IMR-90 (cell line): ENCODE data around the gene PXT1. TPM values are rescaled to one million over a fixed set of nuclear protein-coding genes. Genes with fewer than 3 reads are reported as not detected.
A peak's percentile ranks its signal among the peaks of the same experiment; 100 is the strongest.

Source experiments
- ATAC-seq: fragments of 200-7000 bp; cut with Tn5 transposase; 2 replicates; pipeline ENCODE4 v1.9.1; 2020; ENCODE audit warnings: low read depth, mild to moderate bottlenecking, moderate library complexity
- Bru-seq: library from RNA; stranded (reverse); fragments of 400-500 nt; gene quantifications from one replicate; lab custom pipeline; 2021; lab: Mats Ljungman, UMichigan
- BruChase-seq, 2 experiments: library from RNA; stranded (reverse); fragments of 400-500 nt; gene quantifications; one replicate each; lab custom pipeline; 2021; lab: Mats Ljungman, UMichigan
- BruUV-seq: library from RNA; stranded (reverse); fragments of 400-500 nt; replicated peaks from 2 replicates; lab custom pipeline; 2021; lab: Mats Ljungman, UMichigan
- CTCF ChIA-PET: fragments of 300-600 bp; formaldehyde crosslinking; extraction: SDS; loops from one replicate; lab custom pipeline; 2021; ENCODE audit warnings: antibody characterized with exemption; lab: Yijun Ruan, JAX
- POLR2A ChIA-PET: fragments of 300-600 bp; sonication (Branson Sonifier 250); formaldehyde crosslinking; loops from one replicate; lab custom pipeline; 2022; ENCODE audit warnings: antibody characterized with exemption; ENCODE audit not compliant: unreplicated experiment; lab: Charles Lee
- DNase-seq: peaks from one replicate; pipeline ENCODE4 v3.0.0; 2013
- H2AFZ ChIP-seq: replicated peaks from 2 replicates; pipeline ENCODE3; 2013; ENCODE audit warnings: low read length, mild to moderate bottlenecking; ENCODE audit not compliant: poor library complexity
- H2AK5ac ChIP-seq: 2 replicates; pipeline ENCODE4 v1.6.1; 2013; ENCODE audit warnings: low read depth, low read length, inconsistent platforms
- H2AK9ac ChIP-seq: replicated peaks from 2 replicates; pipeline ENCODE3; 2013; ENCODE audit warnings: mild to moderate bottlenecking, low read depth, low read length, moderate library complexity; ENCODE audit not compliant: poor library complexity
- H2BK120ac ChIP-seq: 2 replicates; pipeline ENCODE4 v1.6.1; 2013; ENCODE audit warnings: low read depth, low read length, inconsistent platforms
- H2BK15ac ChIP-seq: 3 replicates; pipeline ENCODE4 v1.6.1; 2013; ENCODE audit warnings: low read depth, low read length, inconsistent platforms
- H2BK20ac ChIP-seq: 2 replicates; pipeline ENCODE4 v1.6.1; 2013; ENCODE audit warnings: low read depth, mild to moderate bottlenecking, inconsistent platforms, low read length, moderate library complexity
- H2BK5ac ChIP-seq: 2 replicates; pipeline ENCODE4 v1.6.1; 2013; ENCODE audit warnings: mild to moderate bottlenecking, low read depth, low read length, inconsistent platforms; ENCODE audit not compliant: poor library complexity, severe bottlenecking
- H3K14ac ChIP-seq: replicated peaks from 2 replicates; pipeline ENCODE4 v1.6.1; 2013; ENCODE audit warnings: low read depth, low read length, inconsistent platforms
- H3K18ac ChIP-seq: 2 replicates; pipeline ENCODE4 v1.6.1; 2013; ENCODE audit warnings: low read depth, low read length, control low read depth
- H3K23ac ChIP-seq: 2 replicates; pipeline ENCODE4 v1.6.1; 2013; ENCODE audit warnings: low read depth, low read length, inconsistent platforms
- H3K27ac ChIP-seq: 2 replicates; pipeline ENCODE4 v1.5.1; 2013; ENCODE audit warnings: mild to moderate bottlenecking, control low read depth, low read length; ENCODE audit not compliant: insufficient read depth
- H3K27me3 ChIP-seq: 2 replicates; pipeline ENCODE4 v1.6.1; 2013; ENCODE audit warnings: low read length; ENCODE audit not compliant: control insufficient read depth, insufficient read depth
- H3K36me3 ChIP-seq: 2 replicates; pipeline ENCODE4 v1.6.1; 2013; ENCODE audit warnings: low read length, mixed read lengths; ENCODE audit not compliant: control insufficient read depth, insufficient read depth
- H3K4ac ChIP-seq: 2 replicates; pipeline ENCODE4 v1.6.1; 2013; ENCODE audit warnings: low read depth, low read length, inconsistent platforms
- H3K4me1 ChIP-seq: 2 replicates; pipeline ENCODE4 v1.6.1; 2013; ENCODE audit warnings: low read length, mixed read lengths; ENCODE audit not compliant: control insufficient read depth, insufficient read depth
- H3K4me2 ChIP-seq: 2 replicates; pipeline ENCODE4 v1.6.1; 2013; ENCODE audit warnings: low read depth, mild to moderate bottlenecking, control low read depth, low read length, moderate library complexity
- H3K4me3 ChIP-seq: 2 replicates; pipeline ENCODE4 v1.5.1; 2013; ENCODE audit warnings: low read depth, mild to moderate bottlenecking, control low read depth, low read length, moderate library complexity; ENCODE audit not compliant: insufficient read depth
- H3K56ac ChIP-seq: 2 replicates; pipeline ENCODE4 v1.6.1; 2013; ENCODE audit warnings: low read length, inconsistent platforms; ENCODE audit not compliant: insufficient read depth; ENCODE audit errors: extremely low read depth
- H3K79me1 ChIP-seq, 2 experiments: 2 replicates each; pipeline ENCODE4 v1.6.1; 2013; ENCODE audit warnings: low read length in 2 of 2, inconsistent platforms in 1 of 2, low read depth in 1 of 2
- H3K9ac ChIP-seq: 2 replicates; pipeline ENCODE4 v1.6.1; 2013; ENCODE audit warnings: low read depth, low read length, control low read depth
- H3K9me1 ChIP-seq: 2 replicates; pipeline ENCODE4 v1.6.1; 2013; ENCODE audit warnings: low read length, inconsistent platforms; ENCODE audit not compliant: insufficient read depth
- H3K9me3 ChIP-seq: 2 replicates; pipeline ENCODE4 v1.6.1; 2013; ENCODE audit warnings: low read length; ENCODE audit not compliant: control insufficient read depth, insufficient read depth
- H4K20me1 ChIP-seq: 2 replicates; pipeline ENCODE4 v1.6.1; 2013; ENCODE audit warnings: low read length, inconsistent platforms; ENCODE audit not compliant: insufficient read depth
- H4K5ac ChIP-seq: 2 replicates; pipeline ENCODE4 v1.6.1; 2013; ENCODE audit warnings: mild to moderate bottlenecking, low read depth, low read length, control low read depth
- H4K8ac ChIP-seq, 2 experiments: 2 replicates each; pipeline ENCODE4 v1.6.1; 2013; ENCODE audit warnings: low read depth in 2 of 2, low read length in 2 of 2, control low read depth in 1 of 2, inconsistent platforms in 1 of 2
- H4K91ac ChIP-seq: 2 replicates; pipeline ENCODE4 v1.6.1; 2013; ENCODE audit warnings: low read depth, low read length, inconsistent platforms; ENCODE audit not compliant: insufficient read depth
- FOS ChIP-seq: fragments of 150-350 bp; IDR thresholded peaks from 2 replicates; pipeline ENCODE4 v1.6.1; 2016; ENCODE audit warnings: low read depth, low read length
- MAZ ChIP-seq: IDR thresholded peaks from 2 replicates; pipeline ENCODE4 v1.6.1; 2012; ENCODE audit warnings: low read depth, mild to moderate bottlenecking, low read length, improper control_type of control experiment, moderate library complexity, borderline replicate concordance
- POLR2A ChIP-seq: IDR thresholded peaks from 2 replicates; pipeline ENCODE4 v1.6.1; 2012; ENCODE audit warnings: mild to moderate bottlenecking, low read depth, low read length
- RAD21 ChIP-seq: IDR thresholded peaks from 2 replicates; pipeline ENCODE4 v1.6.1; 2012; ENCODE audit warnings: low read length, improper control_type of control experiment
- RCOR1 ChIP-seq: IDR thresholded peaks from 2 replicates; pipeline ENCODE4 v1.6.1; 2012; ENCODE audit warnings: mild to moderate bottlenecking, low read length, improper control_type of control experiment; ENCODE audit not compliant: insufficient replicate concordance
- RFX5 ChIP-seq: IDR thresholded peaks from 2 replicates; pipeline ENCODE4 v1.8.0; 2012; ENCODE audit warnings: low read depth, mild to moderate bottlenecking, low read length, moderate library complexity
- SMC3 ChIP-seq: fragments of 150-350 bp; IDR thresholded peaks from 2 replicates; pipeline ENCODE4 v1.6.1; 2016; ENCODE audit warnings: low read depth, mild to moderate bottlenecking, antibody characterized with exemption, low read length, moderate library complexity
- WGBS, 2 experiments: methylation state at CpG; one replicate each; pipeline versions ENCODE4 v1.1.5 to v1.1.7; 2013; ENCODE audit warnings: missing lambda C conversion rate in 2 of 2; ENCODE audit not compliant: insufficient read length in 1 of 2; ENCODE audit errors: extremely low coverage in 2 of 2; 5-methylcytosine and 5-hydroxymethylcytosine counted together
- dilution Hi-C: fragments of 300-500 bp; cut with HindIII; formaldehyde crosslinking; loops from one replicate; pipeline ENCODE4 v1.14.3; 2018; ENCODE audit warnings: low sequenced_read_pairs; ENCODE audit not compliant: unreplicated experiment
- in situ Hi-C: fragments of 300-500 bp; cut with MboI; formaldehyde crosslinking; loops from 3 replicates; pipeline ENCODE4 v1.14.3; 2019; ENCODE audit warnings: low sequenced_read_pairs, inconsistent platforms, mixed read lengths
- intact Hi-C: fragments of 100-400 bp; cut with micrococcal nuclease; formaldehyde crosslinking; loops from 2 replicates; pipeline ENCODE4 v1.10.0; 2022
- long read RNA-seq: library from polyadenylated mRNA; unstranded; transcript quantifications from one replicate; pipeline ENCODE4 v2.0.0, GENCODE V29; 2021; ENCODE audit not compliant: unreplicated experiment
- polyA plus RNA-seq, 3 experiments: library from polyadenylated mRNA; depleted of rRNA; stranded (reverse); fragments of >200 nt; gene quantifications; 2 replicates each; pipeline ENCODE4 v1.2.3, GENCODE V29; 2012; ENCODE audit warnings: low replicate concordance in 1 of 3
- total RNA-seq: library from RNA; depleted of rRNA; stranded (reverse); fragments of >200 nt; gene quantifications from 2 replicates; pipeline ENCODE4 v1.2.3, GENCODE V29; 2012; rRNA removed
- TF ChIP-seq, protein P1 (sequence below): conservative IDR thresholded peaks from 2 replicates; pipeline ENCODE4 v1.5.1; 2012; ENCODE audit warnings: mild to moderate bottlenecking, low read depth, low read length, improper control_type of control experiment
- TF ChIP-seq, protein P2 (sequence below): fragments of 150-350 bp; IDR thresholded peaks from 2 replicates; pipeline ENCODE4 v1.6.1; 2017; ENCODE audit warnings: mild to moderate bottlenecking, antibody characterized with exemption, low read length, low read depth
- TF ChIP-seq, protein P3 (sequence below): fragments of 150-350 bp; IDR thresholded peaks from 2 replicates; pipeline ENCODE4 v1.6.1; 2016; ENCODE audit warnings: low read depth, mild to moderate bottlenecking, low read length, moderate library complexity, borderline replicate concordance

PXT1 gene, protein sequence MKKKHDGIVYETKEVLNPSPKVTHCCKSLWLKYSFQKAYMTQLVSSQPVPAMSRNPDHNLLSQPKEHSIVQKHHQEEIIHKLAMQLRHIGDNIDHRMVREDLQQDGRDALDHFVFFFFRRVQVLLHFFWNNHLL
- total RNA-seq (not detected in 2 replicates), polyA plus RNA-seq (2012; rRNA removed) (not detected in 2 replicates), Bru-seq, nascent RNA (percentile 12 among the genes with signal in this experiment), BruChase-seq, experiment 1, labeled RNA remaining after a 6-hour chase (percentile 11 among the genes with signal in this experiment), BruChase-seq, experiment 2, labeled RNA remaining after a 2-hour chase (percentile 10 among the genes with signal in this experiment)
- polyA plus RNA-seq (2012; cell fraction: cytosol; rRNA removed): not detected in 2 replicates
- 0.04 TPM in 1 of 2 replicates, not detected in the other for polyA plus RNA-seq (2012; cell fraction: nucleus; rRNA removed; ENCODE audit: low replicate concordance)
- long read RNA-seq: 0 reads

DNA sequence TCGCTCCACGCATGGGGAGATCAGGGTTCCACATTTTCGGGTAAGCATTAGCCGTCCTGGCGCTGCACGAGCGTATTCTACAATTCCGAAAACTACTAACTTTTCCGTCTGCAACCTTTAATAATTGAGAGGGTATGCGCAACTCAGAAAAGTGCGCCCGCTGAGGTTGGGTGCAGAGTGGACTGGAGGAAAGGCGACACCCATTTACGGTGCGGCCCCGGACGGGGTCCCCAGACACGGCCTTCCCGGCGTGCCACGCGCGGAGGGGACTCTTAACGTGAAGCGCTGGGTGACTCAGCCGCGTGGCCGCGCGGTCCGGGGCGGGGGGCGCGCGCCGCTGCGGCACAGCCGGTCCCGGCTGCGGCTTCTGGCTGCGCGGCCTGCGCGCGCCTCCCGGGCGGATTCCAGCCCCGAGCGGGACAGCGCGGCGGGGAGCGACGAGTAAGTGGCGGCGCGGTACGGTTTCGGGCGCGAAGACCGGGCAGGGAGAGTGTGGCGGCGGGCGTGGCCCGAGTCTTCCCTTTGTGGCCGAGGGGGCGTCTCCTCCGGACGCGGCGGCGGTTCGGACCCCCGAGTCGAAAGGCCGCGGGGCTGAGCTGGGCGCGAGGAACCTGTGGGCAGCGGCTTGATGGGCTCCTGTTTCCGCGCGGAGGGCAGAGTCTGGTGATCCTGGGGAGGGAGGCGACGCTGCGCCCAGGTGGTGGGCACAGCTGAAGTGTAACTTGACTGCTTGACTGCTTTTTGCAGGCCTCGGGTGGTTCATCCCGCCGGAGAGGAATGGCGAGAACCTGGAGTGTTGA lies at the start of gene PXT1, which contains the start of gene KCTD20:
PXT1 (minus strand) TSS at position 184 of the 800 bp plus-strand sequence. CDS start 16,772 bp downstream, outside the sequence.
KCTD20 (plus strand) TSS at position 330 of the 800 bp plus-strand sequence. CDS start 27,098 bp downstream, outside the sequence.
- H3K27ac ChIP-seq: peak within 1 kb of the TSS; percentile 97
- peak within 1 kb of the TSS; percentile 84 for H2BK120ac ChIP-seq
- peak within 1 kb of the TSS; percentile 89 for H3K4me3 ChIP-seq
- in situ Hi-C loops (no loop called here), intact Hi-C loops (loop anchor here (2.0 kb wide), 1 partner anchor 152 kb away; the partner anchor contains the start of gene SRSF3), dilution Hi-C loops (no loop called here)
- peak within 1 kb of the TSS; percentile 89 for H2BK20ac ChIP-seq
- peak within 1 kb of the TSS; percentile 95 for H3K4me2 ChIP-seq
- H3K27me3 ChIP-seq: no peaks in the 10 kb centered on the region
- 0% methylated on average over 67 of the region's 91 CpGs; no CpG with 5 or more reads in 1 of the 2 experiments for WGBS, 2 experiments
- H2BK5ac ChIP-seq: peak within 1 kb of the TSS; percentile 97
- no peaks in the 10 kb centered on the region; the same call in 1 of the 2 replicates for H3K9me1 ChIP-seq
- DNase-seq (peak; percentile 88), ATAC-seq (peak; percentile 81)
- H4K5ac ChIP-seq: peak within 1 kb of the TSS; percentile 98
- H4K20me1 ChIP-seq: peaks cover 17% of the 10 kb centered on the region
- H3K4ac ChIP-seq: peak within 1 kb of the TSS; percentile 95
- peaks cover 0 to 42% of the 10 kb centered on the region in 2 experiments; a peak in 3 of 4 replicates for H3K79me1 ChIP-seq
- peak within 1 kb of the TSS; percentile 95 for H3K14ac ChIP-seq
- peak within 1 kb of the TSS; percentile 92 for H2AK5ac ChIP-seq
- peak within 1 kb of the TSS; percentile 96 for H3K9ac ChIP-seq
- no peaks in the 10 kb centered on the region for H3K9me3 ChIP-seq
- H4K91ac ChIP-seq: peak within 1 kb of the TSS; percentile 91
- ChIA-PET POLR2A (interaction anchor here (1.0 kb wide), 1 partner anchor 20 kb away, joined by 3 read pairs; no protein-coding TSS in a partner anchor), CTCF (no interaction called here)
- peak within 1 kb of the TSS; percentile 93 for H3K23ac ChIP-seq
- H3K56ac ChIP-seq: peak within 1 kb of the TSS; percentile 79
- peak within 1 kb of the TSS; percentile 82 for H3K18ac ChIP-seq
- H3K36me3 ChIP-seq: no peaks in the 10 kb centered on the region
- peak within 1 kb of the TSS; percentile 94 for H2BK15ac ChIP-seq
- H4K8ac ChIP-seq: peak within 1 kb of the TSS; percentile 78 to 100
- H3K4me1 ChIP-seq: peaks cover 6% of the 10 kb centered on the region
- peak within 1 kb of the TSS; percentile 94 for H2AFZ ChIP-seq
- H2AK9ac ChIP-seq: peak within 1 kb of the TSS; percentile 98
- no TSS peak for BruUV-seq
- TF ChIP-seq RCOR1: no peak
- TF ChIP-seq, protein P1, sequence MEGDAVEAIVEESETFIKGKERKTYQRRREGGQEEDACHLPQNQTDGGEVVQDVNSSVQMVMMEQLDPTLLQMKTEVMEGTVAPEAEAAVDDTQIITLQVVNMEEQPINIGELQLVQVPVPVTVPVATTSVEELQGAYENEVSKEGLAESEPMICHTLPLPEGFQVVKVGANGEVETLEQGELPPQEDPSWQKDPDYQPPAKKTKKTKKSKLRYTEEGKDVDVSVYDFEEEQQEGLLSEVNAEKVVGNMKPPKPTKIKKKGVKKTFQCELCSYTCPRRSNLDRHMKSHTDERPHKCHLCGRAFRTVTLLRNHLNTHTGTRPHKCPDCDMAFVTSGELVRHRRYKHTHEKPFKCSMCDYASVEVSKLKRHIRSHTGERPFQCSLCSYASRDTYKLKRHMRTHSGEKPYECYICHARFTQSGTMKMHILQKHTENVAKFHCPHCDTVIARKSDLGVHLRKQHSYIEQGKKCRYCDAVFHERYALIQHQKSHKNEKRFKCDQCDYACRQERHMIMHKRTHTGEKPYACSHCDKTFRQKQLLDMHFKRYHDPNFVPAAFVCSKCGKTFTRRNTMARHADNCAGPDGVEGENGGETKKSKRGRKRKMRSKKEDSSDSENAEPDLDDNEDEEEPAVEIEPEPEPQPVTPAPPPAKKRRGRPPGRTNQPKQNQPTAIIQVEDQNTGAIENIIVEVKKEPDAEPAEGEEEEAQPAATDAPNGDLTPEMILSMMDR: no peak
- TF ChIP-seq RAD21: peak; percentile 7; the same call in 1 of the 2 replicates
- TF ChIP-seq, protein P2, sequence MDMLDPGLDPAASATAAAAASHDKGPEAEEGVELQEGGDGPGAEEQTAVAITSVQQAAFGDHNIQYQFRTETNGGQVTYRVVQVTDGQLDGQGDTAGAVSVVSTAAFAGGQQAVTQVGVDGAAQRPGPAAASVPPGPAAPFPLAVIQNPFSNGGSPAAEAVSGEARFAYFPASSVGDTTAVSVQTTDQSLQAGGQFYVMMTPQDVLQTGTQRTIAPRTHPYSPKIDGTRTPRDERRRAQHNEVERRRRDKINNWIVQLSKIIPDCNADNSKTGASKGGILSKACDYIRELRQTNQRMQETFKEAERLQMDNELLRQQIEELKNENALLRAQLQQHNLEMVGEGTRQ: no peak; the same call in 1 of the 2 replicates
- no peak; the same call in 1 of the 2 replicates for TF ChIP-seq SMC3
- TF ChIP-seq MAZ: peak; percentile 91
- TF ChIP-seq, protein P3, sequence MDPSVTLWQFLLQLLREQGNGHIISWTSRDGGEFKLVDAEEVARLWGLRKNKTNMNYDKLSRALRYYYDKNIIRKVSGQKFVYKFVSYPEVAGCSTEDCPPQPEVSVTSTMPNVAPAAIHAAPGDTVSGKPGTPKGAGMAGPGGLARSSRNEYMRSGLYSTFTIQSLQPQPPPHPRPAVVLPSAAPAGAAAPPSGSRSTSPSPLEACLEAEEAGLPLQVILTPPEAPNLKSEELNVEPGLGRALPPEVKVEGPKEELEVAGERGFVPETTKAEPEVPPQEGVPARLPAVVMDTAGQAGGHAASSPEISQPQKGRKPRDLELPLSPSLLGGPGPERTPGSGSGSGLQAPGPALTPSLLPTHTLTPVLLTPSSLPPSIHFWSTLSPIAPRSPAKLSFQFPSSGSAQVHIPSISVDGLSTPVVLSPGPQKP: no peak
- peak; percentile 91 for TF ChIP-seq POLR2A
- TF ChIP-seq RFX5: no peak
- peak; percentile 81 for TF ChIP-seq FOS
